GM23248 (cell line): ENCODE measurements around the gene PTTG1.

Source experiments
- EZH2 ChIP-seq: fragments of 200-600 bp; sonication (generic); IDR thresholded peaks from 2 replicates; pipeline ENCODE4 v1.6.1; 2018; ENCODE audit warnings: antibody characterized with exemption, mild to moderate bottlenecking; ENCODE audit not compliant: insufficient read depth, poor library complexity, severe bottlenecking
- EZH2phosphoT487 ChIP-seq: fragments of 200-600 bp; sonication (generic); IDR thresholded peaks from 2 replicates; pipeline ENCODE4 v1.6.1; 2018; ENCODE audit warnings: antibody characterized with exemption, moderate library complexity, mild to moderate bottlenecking, low read depth; ENCODE audit not compliant: insufficient read depth

DNA sequence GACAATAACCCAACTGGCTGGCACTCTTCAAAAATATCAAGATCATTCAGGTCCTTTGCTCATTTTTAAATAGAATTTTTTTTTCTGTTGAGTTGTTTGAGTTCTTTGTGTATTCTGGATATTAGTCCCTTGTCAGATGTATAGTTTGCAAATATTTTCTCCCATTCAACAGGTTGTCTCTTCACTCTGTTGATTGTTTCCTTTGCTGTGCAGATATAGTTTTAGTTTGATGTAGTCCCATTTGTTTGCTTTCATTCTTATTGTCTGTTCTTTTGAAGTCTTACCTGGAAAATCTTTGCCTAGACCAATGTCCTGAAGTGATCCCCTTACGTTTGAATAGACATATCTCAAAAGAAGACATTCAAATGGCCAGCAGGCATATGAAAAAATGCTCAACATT, 22.8 kb downstream of the PTTG1 start:
- TF ChIP-seq EZH2 (no peak), EZH2phosphoT487 (no peak)
